DND-41 (cell line): ENCODE measurements around the gene HBP1.
A peak's percentile ranks its signal among the peaks of the same experiment; 100 is the strongest.

ENCODE experiments used
- ATAC-seq: fragments of 200-7000 bp; cut with Tn5 transposase; 3 replicates; pipeline ENCODE4 v1.9.1; 2021; ENCODE audit warnings: low read depth; ENCODE audit not compliant: insufficient read depth
- DNase-seq: peaks from one replicate; pipeline ENCODE4 v3.0.0-alpha.2; 2020
- H2AFZ ChIP-seq: 2 replicates; pipeline ENCODE4 v1.6.0; 2012; ENCODE audit warnings: low read depth, low read length
- H3K27ac ChIP-seq: 2 replicates; pipeline ENCODE4 v1.5.1; 2012; ENCODE audit warnings: low read length, inconsistent platforms
- H3K27me3 ChIP-seq: fragments of 200-600 bp; sonication (generic); 2 replicates; pipeline ENCODE4 v1.6.0; 2012; ENCODE audit warnings: low read length, mild to moderate bottlenecking, inconsistent platforms; ENCODE audit not compliant: insufficient read depth, poor library complexity
- H3K36me3 ChIP-seq: 2 replicates; pipeline ENCODE4 v1.5.1; 2012; ENCODE audit warnings: low read length, inconsistent platforms; ENCODE audit not compliant: insufficient read depth
- H3K4me1 ChIP-seq: 2 replicates; pipeline ENCODE4 v1.5.1; 2012; ENCODE audit warnings: mild to moderate bottlenecking, low read length; ENCODE audit not compliant: insufficient read depth
- H3K4me2 ChIP-seq: 2 replicates; pipeline ENCODE4 v1.6.0; 2012; ENCODE audit warnings: mild to moderate bottlenecking, moderate library complexity, low read length, inconsistent platforms; ENCODE audit not compliant: insufficient read depth
- H3K4me3 ChIP-seq, 2 experiments: fragments of 200-600 bp in 1 of 2; shearing (Covaris generic) in 1 of 2; 2 replicates each; pipeline ENCODE4 v1.5.1; 2012 to 2016; ENCODE audit warnings: inconsistent platforms in 2 of 2, low read length in 2 of 2, mild to moderate bottlenecking in 2 of 2, low read depth in 1 of 2, moderate library complexity in 1 of 2
- H3K79me2 ChIP-seq: 2 replicates; pipeline ENCODE4 v1.6.0; 2012; ENCODE audit warnings: low read length, inconsistent platforms; ENCODE audit not compliant: insufficient read depth
- H3K9ac ChIP-seq: 2 replicates; pipeline ENCODE4 v1.6.0; 2012; ENCODE audit warnings: low read depth, mild to moderate bottlenecking, inconsistent platforms, low read length, moderate library complexity
- H3K9me3 ChIP-seq: 2 replicates; pipeline ENCODE4 v1.5.1; 2012; ENCODE audit warnings: low read length, moderate library complexity, mild to moderate bottlenecking, inconsistent platforms; ENCODE audit not compliant: insufficient read depth, severe bottlenecking
- H4K20me1 ChIP-seq: 2 replicates; pipeline ENCODE4 v1.6.0; 2012; ENCODE audit warnings: low read length; ENCODE audit not compliant: insufficient read depth
- EZH2 ChIP-seq: IDR thresholded peaks from 3 replicates; pipeline ENCODE4 v1.6.1; 2012; ENCODE audit warnings: borderline replicate concordance, low read depth, mild to moderate bottlenecking, moderate library complexity, low read length, inconsistent platforms; ENCODE audit not compliant: severe bottlenecking
- TF ChIP-seq, protein P1 (sequence below): IDR thresholded peaks from 2 replicates; pipeline ENCODE4 v1.5.1; 2012; ENCODE audit warnings: borderline replicate concordance, low read length, moderate library complexity, mild to moderate bottlenecking; ENCODE audit not compliant: poor library complexity, severe bottlenecking; ENCODE audit errors: extremely low read depth

HBP1 gene

DNA sequence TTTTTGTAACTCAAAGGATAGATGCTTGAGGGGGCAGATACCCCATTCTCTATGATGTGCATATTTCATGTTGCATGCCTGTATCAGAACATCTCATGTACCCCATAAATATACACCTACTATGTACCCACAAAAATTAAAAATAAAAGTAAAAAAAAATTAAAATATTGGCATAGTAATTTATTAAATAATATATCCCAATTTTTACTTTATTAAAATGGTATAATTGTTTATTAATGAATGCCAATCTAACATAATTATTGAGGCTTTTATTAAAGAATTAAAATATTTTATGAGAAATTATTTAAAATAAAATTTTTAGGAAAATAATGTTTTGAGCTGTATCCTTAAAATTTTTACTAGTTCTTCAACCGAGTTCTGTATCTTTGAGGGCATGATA, 18.9 kb upstream of the HBP1 start:
- no peak overlapping the region for H3K27ac ChIP-seq
- H3K9ac ChIP-seq = no peak overlapping the region
- no peak overlapping the region for H3K4me2 ChIP-seq
- H2AFZ ChIP-seq = no peak overlapping the region
- no peaks in the 10 kb centered on the region for H3K79me2 ChIP-seq
- no peaks in the 10 kb centered on the region for H3K27me3 ChIP-seq
- no peaks in the 10 kb centered on the region for H3K9me3 ChIP-seq
- ATAC-seq (no peak), DNase-seq (no peak)
- TF ChIP-seq EZH2 = no peak
- TF ChIP-seq, protein P1, sequence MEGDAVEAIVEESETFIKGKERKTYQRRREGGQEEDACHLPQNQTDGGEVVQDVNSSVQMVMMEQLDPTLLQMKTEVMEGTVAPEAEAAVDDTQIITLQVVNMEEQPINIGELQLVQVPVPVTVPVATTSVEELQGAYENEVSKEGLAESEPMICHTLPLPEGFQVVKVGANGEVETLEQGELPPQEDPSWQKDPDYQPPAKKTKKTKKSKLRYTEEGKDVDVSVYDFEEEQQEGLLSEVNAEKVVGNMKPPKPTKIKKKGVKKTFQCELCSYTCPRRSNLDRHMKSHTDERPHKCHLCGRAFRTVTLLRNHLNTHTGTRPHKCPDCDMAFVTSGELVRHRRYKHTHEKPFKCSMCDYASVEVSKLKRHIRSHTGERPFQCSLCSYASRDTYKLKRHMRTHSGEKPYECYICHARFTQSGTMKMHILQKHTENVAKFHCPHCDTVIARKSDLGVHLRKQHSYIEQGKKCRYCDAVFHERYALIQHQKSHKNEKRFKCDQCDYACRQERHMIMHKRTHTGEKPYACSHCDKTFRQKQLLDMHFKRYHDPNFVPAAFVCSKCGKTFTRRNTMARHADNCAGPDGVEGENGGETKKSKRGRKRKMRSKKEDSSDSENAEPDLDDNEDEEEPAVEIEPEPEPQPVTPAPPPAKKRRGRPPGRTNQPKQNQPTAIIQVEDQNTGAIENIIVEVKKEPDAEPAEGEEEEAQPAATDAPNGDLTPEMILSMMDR = no peak
- H3K36me3 ChIP-seq = no peaks in the 10 kb centered on the region
- no peak overlapping the region for H3K4me3 ChIP-seq
- H4K20me1 ChIP-seq = no peaks in the 10 kb centered on the region
- no peaks in the 10 kb centered on the region for H3K4me1 ChIP-seq

DNA sequence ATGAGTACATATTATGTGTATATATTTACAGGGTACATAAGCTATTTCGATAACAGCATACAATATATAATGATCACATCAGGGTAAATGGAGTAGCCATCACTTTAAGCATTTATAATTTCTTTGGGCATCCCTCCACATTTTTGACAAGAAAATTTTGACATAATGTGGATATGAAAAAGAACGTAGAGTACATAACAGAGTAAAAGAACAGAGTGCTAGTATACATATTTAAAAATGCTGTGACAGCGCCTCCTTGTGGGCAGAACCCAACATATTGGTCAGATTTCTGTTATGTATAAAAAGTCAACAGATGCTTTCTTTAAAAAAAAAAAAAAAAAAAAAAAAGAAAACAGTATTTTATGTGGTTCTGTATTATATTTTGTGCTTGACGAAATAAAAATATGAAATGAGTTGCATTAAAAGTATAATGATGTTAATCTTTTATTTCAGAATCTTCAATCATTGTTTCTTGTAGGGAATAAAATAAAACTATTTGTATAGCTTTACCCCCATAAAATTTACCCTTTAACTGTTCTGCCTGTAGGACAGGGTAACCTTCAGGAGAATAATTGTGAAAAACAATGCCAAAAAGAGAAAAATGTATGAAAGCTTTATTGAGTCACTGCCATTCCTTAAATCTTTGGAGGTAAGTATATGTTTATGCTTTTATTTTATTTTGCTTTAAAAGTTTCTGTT, 18.3 kb upstream of the HBP1 start:
- H3K4me2 ChIP-seq = no peak overlapping the region
- no peak for TF ChIP-seq EZH2
- TF ChIP-seq, protein P1 = peak; percentile 70
- no peaks in the 10 kb centered on the region for H3K27me3 ChIP-seq
- H3K4me3 ChIP-seq = no peak overlapping the region
- no peaks in the 10 kb centered on the region for H3K4me1 ChIP-seq
- H4K20me1 ChIP-seq = no peaks in the 10 kb centered on the region
- H3K9me3 ChIP-seq = no peaks in the 10 kb centered on the region
- no peak overlapping the region for H2AFZ ChIP-seq
- H3K9ac ChIP-seq = no peak overlapping the region
- H3K79me2 ChIP-seq = no peaks in the 10 kb centered on the region
- no peak overlapping the region for H3K27ac ChIP-seq
- ATAC-seq (peak; percentile 80), DNase-seq (peak; percentile 72)
- H3K36me3 ChIP-seq = no peaks in the 10 kb centered on the region

DNA sequence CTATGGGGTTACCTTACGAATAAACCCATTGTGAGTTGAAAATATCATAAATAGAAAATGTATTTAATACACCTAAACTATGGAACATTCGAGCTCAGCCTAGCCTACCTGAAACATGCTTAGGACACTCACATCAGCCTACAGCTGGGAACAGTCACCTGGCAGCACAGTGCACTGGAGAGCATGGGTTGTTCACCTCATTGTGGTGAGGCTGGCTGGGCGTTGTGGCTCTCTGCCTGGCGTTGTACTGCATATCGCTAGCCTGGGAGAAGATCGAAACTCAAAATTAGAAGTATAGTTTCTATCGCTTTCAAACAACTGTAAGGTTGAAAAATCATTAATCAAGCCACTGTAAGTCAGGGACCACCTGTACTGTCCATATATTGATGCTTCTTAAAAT, 17.3 kb upstream of the HBP1 start:
- Histone ChIP-seq H3K9me3 (no peaks in the 10 kb centered on the region), H3K27me3 (no peaks in the 10 kb centered on the region), H3K4me1 (no peaks in the 10 kb centered on the region), H3K27ac (no peak overlapping the region), H3K4me3 (no peak overlapping the region), H3K79me2 (no peaks in the 10 kb centered on the region), H3K4me2 (no peak overlapping the region), H2AFZ (no peak overlapping the region), H3K36me3 (no peaks in the 10 kb centered on the region), H4K20me1 (no peaks in the 10 kb centered on the region), H3K9ac (no peak overlapping the region)
- DNase-seq (no peak), ATAC-seq (no peak)
- TF ChIP-seq EZH2 = no peak
- TF ChIP-seq, protein P1 = no peak
